Activated naive CD4-positive, alpha-beta T cell treated with anti-CD3 and anti-CD28 coated beads, Interleukin-2, amount 50 U/mL, for 72 hours (primary cell): ENCODE results near the gene EFCAB14. TPM values are rescaled to one million over a fixed set of nuclear protein-coding genes. Genes with fewer than 3 reads are reported as not detected.
"Not testable (repeated sequence)": the region's sequence is repeated elsewhere in the genome, so short reads cannot be mapped to it uniquely, and the experiment has no call there.

ENCODE experiments used
- ATAC-seq, 2 donors: fragments of 150-1000 bp; cut with Tn5 transposase; 2 replicates each; pipeline ENCODE4 v1.10.0; 2021; ENCODE audit warnings: mild to moderate bottlenecking in 2 of 2, moderate library complexity in 2 of 2
- DNase-seq, 2 donors: peaks; one replicate each; pipeline ENCODE4 v3.0.0; 2021 to 2022; ENCODE audit warnings: low spot score in 2 of 2
- H3K27ac Mint-ChIP-seq, 2 donors: one replicate each; pipeline ENCODE4 v1.8.0; 2022; ENCODE audit warnings: mild to moderate bottlenecking in 2 of 2, mixed read lengths in 2 of 2
- H3K36me3 Mint-ChIP-seq, 2 donors: one replicate each; pipeline ENCODE4 v1.8.0; 2022; ENCODE audit warnings: mixed read lengths in 2 of 2
- H3K9me3 Mint-ChIP-seq, 2 donors: one replicate each; pipeline ENCODE4 v1.8.0; 2022; ENCODE audit warnings: mixed read lengths in 2 of 2
- total RNA-seq, 2 donors: library from RNA; stranded (reverse); gene quantifications; one replicate each; pipeline ENCODE4 v1.2.3, GENCODE V29; 2022

EFCAB14 gene
- total RNA-seq, 2 donors from 2014 or later, result 41.4 to 45.1 TPM

- DNase-seq, result no peak
- H3K36me3 Mint-ChIP-seq, result peaks cover 4 to 37% of the 10 kb centered on the region in 2 donors
These were observed 43.2 kb downstream of the EFCAB14 start for GRCh38 chr1:46675549-46676314.

GRCh38 chr1:46673749-46674182, 45.1 kb downstream of the EFCAB14 start:
- H3K9me3 Mint-ChIP-seq, result no peaks in the 10 kb centered on the region
- DNase-seq (no peak), ATAC-seq (peak; percentile 74 to 75)
- H3K27ac Mint-ChIP-seq, result no peak overlapping the region
- peaks cover 0 to 22% of the 10 kb centered on the region in 2 donors for H3K36me3 Mint-ChIP-seq

More at GRCh38 chr1:46675549-46676314, 43.2 kb downstream of the EFCAB14 start:
- H3K9me3 Mint-ChIP-seq, result no peaks in the 10 kb centered on the region
- ATAC-seq, result peak; percentile 56 to 65
- peak overlapping the region; percentile 90 to 94 for H3K27ac Mint-ChIP-seq

- Mint-ChIP-seq H3K27ac (peak overlapping the region in 1 of 2 donors; percentile 32), H3K9me3 (no peaks in the 10 kb centered on the region), H3K36me3 (peaks cover 0 to 11% of the 10 kb centered on the region in 2 donors)
- ATAC-seq (no peak), DNase-seq (no peak)
These were observed 46.2 kb downstream of the EFCAB14 start for GRCh38 chr1:46672696-46673095.

- ATAC-seq, result no peak
- Mint-ChIP-seq H3K9me3 (no peaks in the 10 kb centered on the region), H3K36me3 (peaks cover 0 to 2% of the 10 kb centered on the region in 2 donors), H3K27ac (peak within 1 kb of the TSS in 1 of 2 donors; percentile 32)
- DNase-seq, result no peak
These were observed 47.4 kb downstream of the EFCAB14 start, which contains the start of gene TEX38 for GRCh38 chr1:46671554-46671953. TSS of gene TEX38 (plus strand) at chr1:46671854. CDS start at chr1:46671935, 81 bp downstream.

- H3K9me3 Mint-ChIP-seq, result no peaks in the 10 kb centered on the region
- ATAC-seq, result no peak
- H3K36me3 Mint-ChIP-seq, result peaks cover under 1% of the 10 kb centered on the region in 2 donors
- no peak overlapping the region for H3K27ac Mint-ChIP-seq
- DNase-seq, result no peak
These were observed 48.8 kb downstream of the EFCAB14 start for GRCh38 chr1:46670134-46670533.

GRCh38 chr1:46667782-46668760, 50.8 kb downstream of the EFCAB14 start, which contains the start of gene ATPAF1:
TSS of gene ATPAF1 (minus strand) at chr1:46668364. CDS start at chr1:46668322, 42 bp downstream.
- H3K36me3 Mint-ChIP-seq, result peaks cover 7 to 10% of the 10 kb centered on the region in 2 donors
- H3K9me3 Mint-ChIP-seq, result no peaks in the 10 kb centered on the region
- peak within 1 kb of the TSS; percentile 77 to 89 for H3K27ac Mint-ChIP-seq
- DNase-seq, result peak; percentile 68 to 71
- ATAC-seq, result peak; percentile 88 to 90

- Mint-ChIP-seq H3K36me3 (peaks cover 7 to 10% of the 10 kb centered on the region in 2 donors), H3K27ac (no peak overlapping the region), H3K9me3 (no peaks in the 10 kb centered on the region)
- DNase-seq (no peak), ATAC-seq (no peak)
These were observed 52.9 kb downstream of the EFCAB14 start for GRCh38 chr1:46665983-46666382.

GRCh38 chr1:46662919-46663318, 56.0 kb downstream of the EFCAB14 start:
- not testable (repeated sequence) for H3K27ac Mint-ChIP-seq, H3K9me3 Mint-ChIP-seq, DNase-seq, ATAC-seq
- peaks cover 7 to 10% of the 10 kb centered on the region in 2 donors for H3K36me3 Mint-ChIP-seq

GRCh38 chr1:46660116-46660515, 58.8 kb downstream of the EFCAB14 start:
- not testable (repeated sequence) for DNase-seq, H3K9me3 Mint-ChIP-seq
- H3K27ac Mint-ChIP-seq, result peak overlapping the region; percentile 56 to 91
- peak; percentile 39 to 55 for ATAC-seq
- H3K36me3 Mint-ChIP-seq, result peaks cover 15 to 19% of the 10 kb centered on the region in 2 donors

- H3K36me3 Mint-ChIP-seq, result peaks cover 14 to 19% of the 10 kb centered on the region in 2 donors
- H3K9me3 Mint-ChIP-seq, result peaks cover 0 to 5% of the 10 kb centered on the region in 2 donors
- peak overlapping the region in 1 of 2 donors; percentile 69 for H3K27ac Mint-ChIP-seq
- ATAC-seq (peak; percentile 56 to 82), DNase-seq (no peak)
These were observed 59.5 kb downstream of the EFCAB14 start for GRCh38 chr1:46659307-46659870.

- ATAC-seq (peak in 1 of 2 donors; percentile 55), DNase-seq (no peak)
- peak overlapping the region in 1 of 2 donors; percentile 27 for H3K27ac Mint-ChIP-seq
- peaks cover 0 to 5% of the 10 kb centered on the region in 2 donors for H3K9me3 Mint-ChIP-seq
- peaks cover 14 to 22% of the 10 kb centered on the region in 2 donors for H3K36me3 Mint-ChIP-seq
These were observed 61.1 kb downstream of the EFCAB14 start for GRCh38 chr1:46657775-46658174.

GRCh38 chr1:46656643-46657042, 62.3 kb downstream of the EFCAB14 start:
- DNase-seq (no peak), ATAC-seq (no peak)
- H3K9me3 Mint-ChIP-seq, result peaks cover 0 to 5% of the 10 kb centered on the region in 2 donors
- no peak overlapping the region for H3K27ac Mint-ChIP-seq
- peaks cover 21 to 30% of the 10 kb centered on the region in 2 donors for H3K36me3 Mint-ChIP-seq

GRCh38 chr1:46655848-46656247, 63.1 kb downstream of the EFCAB14 start:
- Mint-ChIP-seq H3K27ac (no peak overlapping the region), H3K9me3 (peaks cover 0 to 5% of the 10 kb centered on the region in 2 donors), H3K36me3 (peaks cover 24 to 33% of the 10 kb centered on the region in 2 donors)
- ATAC-seq (no peak), DNase-seq (no peak)

GRCh38 chr1:46654698-46655097, 64.2 kb downstream of the EFCAB14 start:
- not testable (repeated sequence) for ATAC-seq, DNase-seq, H3K27ac Mint-ChIP-seq, H3K9me3 Mint-ChIP-seq
- peaks cover 33 to 44% of the 10 kb centered on the region in 2 donors for H3K36me3 Mint-ChIP-seq

GRCh38 chr1:46654012-46654411, 64.9 kb downstream of the EFCAB14 start:
- peak overlapping the region in 1 of 2 donors; percentile 16 for H3K27ac Mint-ChIP-seq

GRCh38 chr1:46653405-46653958, 65.4 kb downstream of the EFCAB14 start:
- ATAC-seq (peak; percentile 73 to 76), DNase-seq (no peak)
- Mint-ChIP-seq H3K27ac (peak overlapping the region; percentile 16 to 81), H3K36me3 (peaks cover 33 to 56% of the 10 kb centered on the region in 2 donors), H3K9me3 (peaks cover 0 to 10% of the 10 kb centered on the region in 2 donors)

More at GRCh38 chr1:46654012-46654411, 64.9 kb downstream of the EFCAB14 start:
- no peak for DNase-seq
- H3K36me3 Mint-ChIP-seq, result peaks cover 33 to 51% of the 10 kb centered on the region in 2 donors
- peaks cover 0 to 10% of the 10 kb centered on the region in 2 donors for H3K9me3 Mint-ChIP-seq
- ATAC-seq, result no peak
